H54 (cell line): ENCODE results near the gene BSND.

Experiments
- DNase-seq: peaks from one replicate; pipeline ENCODE4 v3.0.0; 2011; ENCODE audit warnings: low spot score, mixed read lengths; ENCODE audit not compliant: insufficient read length
- FAIRE-seq: peaks from 3 replicates; lab custom pipeline; 2011; peaks lifted over from hg19 to GRCh38; lab: Jason Lieb, UNC
- POLR2A ChIP-seq: IDR thresholded peaks from 2 replicates; pipeline ENCODE4 v1.6.1; 2011; ENCODE audit warnings: low read depth, mild to moderate bottlenecking, low read length

Gene BSND

DNA sequence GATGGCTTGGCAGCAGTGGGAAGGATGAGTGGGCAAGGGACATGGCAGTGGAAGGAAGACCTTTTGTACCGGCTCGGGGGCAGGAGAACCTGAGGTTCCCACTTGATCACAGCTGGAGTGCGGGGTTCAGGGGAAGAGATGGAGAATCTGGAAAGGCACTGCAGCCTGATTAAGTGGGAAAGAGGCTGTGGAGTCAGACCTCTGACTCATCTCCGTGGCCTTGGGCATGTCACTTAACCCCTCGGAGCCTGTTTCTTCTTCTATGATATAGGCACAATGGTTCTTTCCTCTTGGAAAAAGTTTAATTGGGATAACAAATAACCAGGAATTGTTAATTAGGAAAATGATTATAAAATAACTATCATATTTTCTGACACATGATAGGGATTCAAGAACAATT, 31.4 kb upstream of the BSND start:
- no peak for TF ChIP-seq POLR2A
- no peak for DNase-seq
- no peak for FAIRE-seq

GRCh38 chr1:54968551-54968950, 30.2 kb upstream of the BSND start:
- no peak for TF ChIP-seq POLR2A
- FAIRE-seq (no peak), DNase-seq (no peak)

GRCh38 chr1:54969879-54970278, 28.9 kb upstream of the BSND start:
- FAIRE-seq (no peak), DNase-seq (no peak)
- TF ChIP-seq POLR2A = no peak

- no peak for DNase-seq
- no peak for FAIRE-seq
- no peak for TF ChIP-seq POLR2A
These were observed 27.8 kb upstream of the BSND start for GRCh38 chr1:54970901-54971300.

DNA sequence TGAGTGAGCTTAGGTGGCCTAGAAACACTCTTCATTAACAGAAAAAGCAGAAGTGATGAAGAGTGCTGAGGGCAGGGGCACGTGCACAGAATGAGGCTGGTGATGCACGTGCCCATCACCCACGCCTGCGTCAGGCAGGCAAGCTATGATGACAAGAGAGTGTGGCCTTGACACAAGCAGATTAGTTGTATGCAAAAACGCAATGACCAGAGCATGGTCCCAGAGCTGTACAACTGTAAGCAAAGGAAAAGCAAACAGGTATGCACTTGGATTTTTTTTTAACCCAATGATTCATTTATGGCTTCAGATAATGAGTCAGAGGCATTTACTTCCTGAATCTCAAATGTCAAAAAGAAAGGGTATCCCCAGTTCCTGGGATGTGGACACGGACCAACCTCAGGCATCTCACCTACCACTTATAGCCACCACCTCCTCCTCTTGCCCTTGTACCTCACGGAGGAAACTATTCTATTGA, 27.4 kb upstream of the BSND start:
- FAIRE-seq (peak; percentile 36), DNase-seq (no peak)
- no peak for TF ChIP-seq POLR2A

- DNase-seq = no peak
- FAIRE-seq = no peak
- TF ChIP-seq POLR2A = no peak
These were observed 26.3 kb upstream of the BSND start for GRCh38 chr1:54972436-54972835.

GRCh38 chr1:54973205-54973921, 25.4 kb upstream of the BSND start:
- DNase-seq (no peak), FAIRE-seq (no peak)
- no peak for TF ChIP-seq POLR2A

GRCh38 chr1:54975356-54976108, 23.2 kb upstream of the BSND start:
- no peak for TF ChIP-seq POLR2A
- FAIRE-seq = no peak
- DNase-seq = no peak

DNA sequence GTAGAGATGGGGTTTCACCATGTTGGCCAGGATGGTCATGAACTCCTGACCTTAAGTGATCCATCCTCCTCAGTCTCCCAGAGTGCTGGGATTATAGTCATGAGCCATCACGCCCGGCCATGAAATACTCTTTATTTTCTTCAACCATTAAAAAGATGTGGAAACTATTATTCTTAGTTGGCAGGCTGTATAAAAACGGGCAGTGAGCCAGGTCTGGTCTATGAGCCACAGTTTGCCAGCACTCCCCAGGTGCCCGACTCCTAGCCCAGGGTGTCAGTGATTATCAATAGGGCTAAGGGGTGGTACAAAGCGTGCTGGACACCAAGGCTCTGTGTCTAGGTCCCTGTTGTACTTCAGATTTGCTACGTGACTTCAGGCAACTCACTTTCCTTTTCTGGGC, 22.0 kb upstream of the BSND start:
- FAIRE-seq = no peak
- DNase-seq = no peak
- no peak for TF ChIP-seq POLR2A

- FAIRE-seq = no peak
- DNase-seq = no peak
- no peak for TF ChIP-seq POLR2A
These were observed 21.0 kb upstream of the BSND start for GRCh38 chr1:54977533-54978297.

GRCh38 chr1:54978528-54979326, 20.0 kb upstream of the BSND start:
- FAIRE-seq = no peak
- DNase-seq = no peak
- no peak for TF ChIP-seq POLR2A

DNA sequence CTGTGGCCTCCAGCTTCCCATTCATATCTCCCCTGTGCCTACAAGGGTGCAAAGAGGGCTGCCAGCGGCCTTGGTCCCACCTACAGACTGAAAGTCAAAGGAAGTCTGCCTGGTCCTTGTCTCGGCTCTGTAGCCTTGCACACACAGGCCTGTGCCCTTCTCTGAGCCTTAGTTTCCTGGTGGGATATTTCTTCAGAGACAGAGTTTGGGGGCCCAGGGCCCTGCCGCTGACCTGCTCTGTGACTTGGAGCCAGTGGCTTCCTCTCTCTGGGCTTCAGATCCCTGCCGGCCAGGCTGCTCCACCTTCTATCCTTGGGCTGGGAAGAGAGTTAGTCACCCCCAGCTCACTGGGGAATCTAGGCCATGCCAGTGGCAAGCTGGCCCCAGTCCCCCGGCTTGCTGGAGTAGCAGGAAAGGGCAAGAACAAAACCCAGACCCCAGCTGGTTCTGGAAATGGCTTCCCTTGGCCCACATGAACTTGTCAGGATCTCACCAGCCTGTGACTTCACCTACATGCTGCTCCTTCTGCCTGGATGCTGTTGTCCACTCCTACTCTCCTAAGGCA, 19.3 kb upstream of the BSND start:
- FAIRE-seq (no peak), DNase-seq (peak; percentile 54)
- TF ChIP-seq POLR2A = no peak

- FAIRE-seq = no peak
- DNase-seq = peak; percentile 2
- no peak for TF ChIP-seq POLR2A
These were observed 18.6 kb upstream of the BSND start for GRCh38 chr1:54980046-54980527.
